ENCODE measurements around the gene TECPR2. TPM values are rescaled to one million over a fixed set of nuclear protein-coding genes. Genes with fewer than 3 reads are reported as not detected.

Gene TECPR2
- total and polyA plus RNA-seq, 2 donors from 2014 or later = 6.0 to 30.2 TPM

DNA sequence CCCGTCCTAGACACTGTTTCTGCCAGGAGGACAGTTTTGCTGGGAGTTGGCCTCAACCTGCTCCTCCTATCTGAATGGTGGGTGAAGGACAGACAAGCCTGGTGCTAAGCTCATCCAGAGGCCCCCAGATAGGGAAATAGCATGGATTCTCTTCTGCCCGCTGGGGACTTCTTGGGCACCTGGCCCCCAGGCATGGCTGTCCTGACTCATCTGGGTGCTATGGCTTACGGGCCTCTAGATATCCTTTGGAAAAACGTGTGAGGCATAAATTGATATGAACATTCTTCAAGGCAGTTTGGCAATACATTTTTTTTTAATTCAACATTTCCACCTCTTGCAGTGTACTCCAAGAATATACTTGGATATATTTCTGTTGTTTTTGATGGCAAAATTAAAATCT lies 8.6 kb downstream of the TECPR2 start:
- Histone ChIP-seq H3K27ac (ENCODE audit: low read depth in 2 of 2, low read length in 2 of 2) (no peak overlapping the region), H3K27me3 (ENCODE audit: control insufficient read depth, insufficient read depth, low read length) (no peaks in the 10 kb centered on the region), H3K4me3 (ENCODE audit: low read length in 3 of 3) (no peak overlapping the region), H3K9ac (ENCODE audit: low read length in 3 of 3) (no peak overlapping the region), H3K36me3 (ENCODE audit: control insufficient read depth in 2 of 3, insufficient read depth in 3 of 3, low read length in 3 of 3) (no peaks in the 10 kb centered on the region), H3K4me1 (ENCODE audit: control insufficient read depth in 2 of 3, insufficient read depth in 2 of 3, low read depth in 1 of 3, low read length in 3 of 3) (no peaks in the 10 kb centered on the region), H3K9me3 (ENCODE audit: control insufficient read depth in 2 of 3, insufficient read depth in 1 of 3, low read length in 3 of 3) (no peaks in the 10 kb centered on the region)
- intact Hi-C loops (cut with DNase I) = no loop called here
- FAIRE-seq = no peak
- no peak for DNase-seq
- TF ChIP-seq, protein P1, sequence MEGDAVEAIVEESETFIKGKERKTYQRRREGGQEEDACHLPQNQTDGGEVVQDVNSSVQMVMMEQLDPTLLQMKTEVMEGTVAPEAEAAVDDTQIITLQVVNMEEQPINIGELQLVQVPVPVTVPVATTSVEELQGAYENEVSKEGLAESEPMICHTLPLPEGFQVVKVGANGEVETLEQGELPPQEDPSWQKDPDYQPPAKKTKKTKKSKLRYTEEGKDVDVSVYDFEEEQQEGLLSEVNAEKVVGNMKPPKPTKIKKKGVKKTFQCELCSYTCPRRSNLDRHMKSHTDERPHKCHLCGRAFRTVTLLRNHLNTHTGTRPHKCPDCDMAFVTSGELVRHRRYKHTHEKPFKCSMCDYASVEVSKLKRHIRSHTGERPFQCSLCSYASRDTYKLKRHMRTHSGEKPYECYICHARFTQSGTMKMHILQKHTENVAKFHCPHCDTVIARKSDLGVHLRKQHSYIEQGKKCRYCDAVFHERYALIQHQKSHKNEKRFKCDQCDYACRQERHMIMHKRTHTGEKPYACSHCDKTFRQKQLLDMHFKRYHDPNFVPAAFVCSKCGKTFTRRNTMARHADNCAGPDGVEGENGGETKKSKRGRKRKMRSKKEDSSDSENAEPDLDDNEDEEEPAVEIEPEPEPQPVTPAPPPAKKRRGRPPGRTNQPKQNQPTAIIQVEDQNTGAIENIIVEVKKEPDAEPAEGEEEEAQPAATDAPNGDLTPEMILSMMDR (IDR thresholded peaks at IDR 0.05; ENCODE audit: borderline replicate concordance, extremely low read depth, insufficient read depth) = no peak

DNA sequence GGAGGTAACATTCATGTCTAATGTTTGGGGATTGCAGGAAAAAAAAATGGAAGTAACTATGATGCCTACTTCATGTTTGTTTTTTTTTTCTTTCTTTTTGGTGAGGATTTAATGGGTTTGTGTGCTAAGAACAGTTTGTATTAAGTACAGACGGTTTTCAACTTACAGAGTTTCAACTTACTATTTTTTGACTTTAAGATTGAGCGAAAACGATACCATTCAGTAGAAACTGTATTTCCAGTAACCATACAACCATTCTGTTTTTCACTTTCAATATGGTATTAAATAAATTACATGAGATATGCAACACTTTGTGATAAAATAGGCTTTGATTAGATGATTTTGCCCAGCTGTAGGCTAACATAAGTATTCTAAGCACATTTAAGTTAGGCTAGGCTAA lies 10.4 kb downstream of the TECPR2 start:
- H3K9me3 ChIP-seq (ENCODE audit: control insufficient read depth in 2 of 3, insufficient read depth in 1 of 3, low read length in 3 of 3) = no peaks in the 10 kb centered on the region
- H3K9ac ChIP-seq (ENCODE audit: low read length in 3 of 3) = no peak overlapping the region
- intact Hi-C loops (cut with DNase I) = no loop called here
- FAIRE-seq = no peak
- no peaks in the 10 kb centered on the region for H3K4me1 ChIP-seq (ENCODE audit: control insufficient read depth in 2 of 3, insufficient read depth in 2 of 3, low read depth in 1 of 3, low read length in 3 of 3)
- no peaks in the 10 kb centered on the region for H3K27me3 ChIP-seq (ENCODE audit: control insufficient read depth, insufficient read depth, low read length)
- H3K36me3 ChIP-seq (ENCODE audit: control insufficient read depth in 2 of 3, insufficient read depth in 3 of 3, low read length in 3 of 3) = peaks cover 0 to 3% (median 2%) of the 10 kb centered on the region in 3 donors
- H3K4me3 ChIP-seq (ENCODE audit: low read length in 3 of 3) = no peak overlapping the region
- H3K27ac ChIP-seq (ENCODE audit: low read depth in 2 of 2, low read length in 2 of 2) = no peak overlapping the region
- no peak for DNase-seq
- TF ChIP-seq, protein P1 (IDR thresholded peaks at IDR 0.05; ENCODE audit: borderline replicate concordance, extremely low read depth, insufficient read depth) = no peak

DNA sequence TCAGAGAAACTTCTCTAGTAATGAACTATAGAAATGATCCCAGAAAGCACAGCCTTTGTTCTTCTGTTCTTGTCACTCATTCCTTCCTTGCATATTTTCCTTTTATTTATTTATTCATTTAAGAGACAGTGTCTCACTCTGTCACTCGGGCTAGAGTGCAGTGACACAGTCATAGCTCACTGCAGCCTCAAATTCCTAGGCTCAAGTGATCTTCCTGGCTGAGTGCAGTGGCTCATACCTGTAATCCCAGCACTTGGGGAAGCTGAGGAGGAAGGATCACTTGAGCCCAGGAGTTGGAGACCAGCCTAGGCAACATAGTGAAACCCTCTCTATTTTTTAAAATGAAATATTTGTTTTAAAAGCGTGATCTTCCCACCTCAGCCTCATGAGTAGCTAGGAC lies 11.5 kb downstream of the TECPR2 start:
- TF ChIP-seq, protein P1 (IDR thresholded peaks at IDR 0.05; ENCODE audit: borderline replicate concordance, extremely low read depth, insufficient read depth) = no peak
- no peak for DNase-seq

DNA sequence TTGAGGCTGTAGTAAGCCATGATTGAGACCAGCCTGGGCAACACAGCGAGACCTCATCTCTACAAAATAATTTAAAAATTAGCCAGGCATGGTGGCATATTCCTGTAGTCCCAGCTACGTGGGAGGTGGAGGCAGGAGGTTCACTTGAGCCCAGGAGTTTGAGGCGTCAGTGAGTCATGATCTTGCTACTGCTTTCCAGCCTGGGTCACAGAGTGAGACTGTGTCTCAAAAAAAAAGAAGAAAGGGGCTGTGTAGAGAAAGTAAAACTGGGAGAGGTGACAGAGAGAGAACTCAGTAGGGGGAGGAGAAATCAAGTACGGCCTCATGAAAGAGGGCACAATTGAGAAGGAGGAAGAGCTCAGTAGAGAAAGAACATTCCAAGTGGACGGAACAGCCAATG lies 12.4 kb downstream of the TECPR2 start:
- no peak for FAIRE-seq
- Histone ChIP-seq H3K9ac (ENCODE audit: low read length in 3 of 3) (no peak overlapping the region), H3K27ac (ENCODE audit: low read depth in 2 of 2, low read length in 2 of 2) (no peak overlapping the region), H3K4me1 (ENCODE audit: control insufficient read depth in 2 of 3, insufficient read depth in 2 of 3, low read depth in 1 of 3, low read length in 3 of 3) (no peaks in the 10 kb centered on the region), H3K9me3 (ENCODE audit: control insufficient read depth in 2 of 3, insufficient read depth in 1 of 3, low read length in 3 of 3) (no peaks in the 10 kb centered on the region), H3K36me3 (ENCODE audit: control insufficient read depth in 2 of 3, insufficient read depth in 3 of 3, low read length in 3 of 3) (peaks cover 0 to 3% (median 2%) of the 10 kb centered on the region in 3 donors), H3K4me3 (ENCODE audit: low read length in 3 of 3) (no peak overlapping the region), H3K27me3 (ENCODE audit: control insufficient read depth, insufficient read depth, low read length) (no peaks in the 10 kb centered on the region)
- no peak for DNase-seq
- intact Hi-C loops (cut with DNase I) = no loop called here
- TF ChIP-seq, protein P1 (IDR thresholded peaks at IDR 0.05; ENCODE audit: borderline replicate concordance, extremely low read depth, insufficient read depth) = no peak

More for the DNA sequence above, 11.5 kb downstream of the TECPR2 start:
- H3K9ac ChIP-seq (ENCODE audit: low read length in 3 of 3) = no peak overlapping the region
- peaks cover 0 to 3% (median 2%) of the 10 kb centered on the region in 3 donors for H3K36me3 ChIP-seq (ENCODE audit: control insufficient read depth in 2 of 3, insufficient read depth in 3 of 3, low read length in 3 of 3)
- H3K27ac ChIP-seq (ENCODE audit: low read depth in 2 of 2, low read length in 2 of 2) = no peak overlapping the region
- H3K9me3 ChIP-seq (ENCODE audit: control insufficient read depth in 2 of 3, insufficient read depth in 1 of 3, low read length in 3 of 3) = no peaks in the 10 kb centered on the region
- intact Hi-C loops (cut with DNase I) = no loop called here
- H3K4me1 ChIP-seq (ENCODE audit: control insufficient read depth in 2 of 3, insufficient read depth in 2 of 3, low read depth in 1 of 3, low read length in 3 of 3) = no peaks in the 10 kb centered on the region
- FAIRE-seq = no peak
- H3K4me3 ChIP-seq (ENCODE audit: low read length in 3 of 3) = no peak overlapping the region
- no peaks in the 10 kb centered on the region for H3K27me3 ChIP-seq (ENCODE audit: control insufficient read depth, insufficient read depth, low read length)
